Liver (tissue), 9 donors: ENCODE results near the gene LURAP1L. TPM values are rescaled to one million over a fixed set of nuclear protein-coding genes. Genes with fewer than 3 reads are reported as not detected.

Experiments used
- DNase-seq: peaks from one replicate; pipeline ENCODE4 v3.0.0-alpha.2; 2017; ENCODE audit warnings: low spot score
- H3K27ac ChIP-seq, 2 donors: one replicate each; pipeline ENCODE4 v1.7.0; 2013; ENCODE audit warnings: inconsistent platforms in 2 of 2, low read length in 2 of 2, control low read depth in 1 of 2, low read depth in 1 of 2, mild to moderate bottlenecking in 1 of 2
- H3K27me3 ChIP-seq, 4 donors: one replicate each; pipeline versions ENCODE4 v1.6.1 to v1.7.0; 2013; ENCODE audit warnings: low read length in 3 of 4, inconsistent platforms in 1 of 4, mild to moderate bottlenecking in 1 of 4, moderate library complexity in 1 of 4; ENCODE audit not compliant: control insufficient read depth in 4 of 4, insufficient read depth in 4 of 4
- H3K36me3 ChIP-seq, 4 donors: one replicate each; pipeline versions ENCODE4 v1.6.1 to v1.7.0; 2013; ENCODE audit warnings: low read length in 3 of 4, mild to moderate bottlenecking in 3 of 4, low read depth in 1 of 4, moderate library complexity in 1 of 4; ENCODE audit not compliant: control insufficient read depth in 4 of 4, insufficient read depth in 3 of 4
- H3K4me1 ChIP-seq, 4 donors: one replicate each; pipeline versions ENCODE4 v1.6.1 to v1.7.0; 2013; ENCODE audit warnings: low read length in 3 of 4, mild to moderate bottlenecking in 3 of 4, moderate library complexity in 1 of 4; ENCODE audit not compliant: control insufficient read depth in 4 of 4, insufficient read depth in 4 of 4
- H3K4me3 ChIP-seq, 3 donors: one replicate each; pipeline versions ENCODE4 v1.6.1 to v1.7.0; 2013; ENCODE audit warnings: low read length in 3 of 3, control low read depth in 1 of 3, low read depth in 1 of 3, mild to moderate bottlenecking in 1 of 3
- H3K9ac ChIP-seq, 2 donors: one replicate each; pipeline ENCODE4 v1.7.0; 2013; ENCODE audit warnings: low read length in 2 of 2, mild to moderate bottlenecking in 2 of 2, moderate library complexity in 2 of 2, control low read depth in 1 of 2, low read depth in 1 of 2
- H3K9me3 ChIP-seq, 4 donors: one replicate each; pipeline versions ENCODE4 v1.6.1 to v1.7.0; 2013; ENCODE audit warnings: low read length in 3 of 4; ENCODE audit not compliant: control insufficient read depth in 4 of 4
- ATF3 ChIP-seq: IDR thresholded peaks from 2 replicates; pipeline ENCODE4 v1.6.1; 2016; ENCODE audit warnings: antibody characterized with exemption
- CTCF ChIP-seq: fragments of 150-350 bp; IDR thresholded peaks from 2 replicates; pipeline ENCODE4 v1.5.1; 2017; ENCODE audit warnings: improper control_type of control experiment, low read depth, low read length; ENCODE audit not compliant: missing input control
- EGR1 ChIP-seq, 2 donors: IDR thresholded peaks; 2 replicates each; pipeline ENCODE4 v1.6.1; 2016 to 2018; ENCODE audit warnings: antibody characterized with exemption in 2 of 2, low read depth in 2 of 2
- FOXA1 ChIP-seq: IDR thresholded peaks from 2 replicates; pipeline ENCODE4 v1.6.1; 2016; ENCODE audit warnings: antibody characterized with exemption
- FOXA2 ChIP-seq: IDR thresholded peaks from 2 replicates; pipeline ENCODE4 v1.6.1; 2016; ENCODE audit warnings: antibody characterized with exemption
- GABPA ChIP-seq, 2 donors: IDR thresholded peaks in 1 of 2; conservative IDR thresholded peaks in 1 of 2; 2 replicates each; pipeline ENCODE4 v1.6.1; 2016; ENCODE audit warnings: antibody characterized with exemption in 2 of 2, mild to moderate bottlenecking in 1 of 2, moderate library complexity in 1 of 2
- HNF4A ChIP-seq, 2 donors: conservative IDR thresholded peaks; 2 replicates each; pipeline ENCODE4 v1.6.1; 2016; ENCODE audit warnings: antibody characterized with exemption in 2 of 2, mild to moderate bottlenecking in 2 of 2
- HNF4G ChIP-seq: IDR thresholded peaks from 2 replicates; pipeline ENCODE4 v1.6.1; 2016; ENCODE audit warnings: antibody characterized with exemption
- JUND ChIP-seq, 2 donors: IDR thresholded peaks; 2 replicates each; pipeline ENCODE4 v1.6.1; 2016; ENCODE audit warnings: antibody characterized with exemption in 2 of 2
- MAX ChIP-seq: IDR thresholded peaks from 2 replicates; pipeline ENCODE4 v1.6.1; 2016; ENCODE audit warnings: antibody characterized with exemption
- NR2F2 ChIP-seq: IDR thresholded peaks from 2 replicates; pipeline ENCODE4 v1.6.1; 2016; ENCODE audit warnings: antibody characterized with exemption
- RAD21 ChIP-seq, 2 donors: IDR thresholded peaks; 2 replicates each; pipeline ENCODE4 v1.6.1; 2016; ENCODE audit warnings: antibody characterized with exemption in 2 of 2, mild to moderate bottlenecking in 2 of 2
- REST ChIP-seq: IDR thresholded peaks from 2 replicates; pipeline ENCODE4 v1.6.1; 2016; ENCODE audit warnings: antibody characterized with exemption, mild to moderate bottlenecking
- RXRA ChIP-seq, 2 donors: IDR thresholded peaks; 2 replicates each; pipeline ENCODE4 v1.6.1; 2017 to 2018; ENCODE audit warnings: antibody characterized with exemption in 2 of 2, mild to moderate bottlenecking in 1 of 2
- SP1 ChIP-seq: IDR thresholded peaks from 2 replicates; pipeline ENCODE4 v1.6.1; 2018; ENCODE audit warnings: antibody characterized with exemption, mild to moderate bottlenecking
- TAF1 ChIP-seq: conservative IDR thresholded peaks from 2 replicates; pipeline ENCODE4 v1.6.1; 2016; ENCODE audit warnings: antibody characterized with exemption, mild to moderate bottlenecking
- YY1 ChIP-seq: IDR thresholded peaks from 2 replicates; pipeline ENCODE4 v1.6.1; 2016; ENCODE audit warnings: antibody characterized with exemption, mild to moderate bottlenecking
- ZBTB33 ChIP-seq: IDR thresholded peaks from 2 replicates; pipeline ENCODE4 v1.6.1; 2016; ENCODE audit warnings: antibody characterized with exemption
- WGBS: extraction: QIAGEN DNeasy Blood & Tissue Kit; methylation state at CpG from one replicate; pipeline ENCODE4 v1.1.7; 2013; 5-methylcytosine and 5-hydroxymethylcytosine counted together
- polyA plus RNA-seq, 2 donors: library from polyadenylated mRNA; stranded (reverse) in 1 of 2; unstranded in 1 of 2; fragments of 200-250 nt in 1 of 2; fragments of >200 nt in 1 of 2; fragmentation: Nextera tagmentation in 1 of 2; extraction: Ambion mirVana in 1 of 2; gene quantifications; one replicate each; pipeline versions ENCODE4 v1.2.1 to v1.2.3, GENCODE V29; 2013 to 2015
- total RNA-seq, 2 donors: library from RNA; depleted of rRNA; stranded (reverse); fragments of >200 nt; gene quantifications; one replicate each; pipeline ENCODE4 v1.2.3, GENCODE V29; 2014
- donor health status: healthy.
- donor health status: healthy.
- donor health status: healthy.
- donor health status: healthy.
- donor health status: healthy.

Gene LURAP1L
- total and polyA plus RNA-seq, 4 donors = 4.2 to 18.6 (median 8.9) TPM

GRCh38 chr9:12760758-12761157 lies 14.1 kb upstream of the LURAP1L start:
- Histone ChIP-seq H3K9me3 (no peaks in the 10 kb centered on the region), H3K36me3 (no peaks in the 10 kb centered on the region), H3K4me1 (no peaks in the 10 kb centered on the region), H3K27me3 (no peaks in the 10 kb centered on the region), H3K4me3 (no peak overlapping the region), H3K9ac (no peak overlapping the region), H3K27ac (no peak overlapping the region)
- no peak for TF ChIP-seq REST
- TF ChIP-seq CTCF = no peak
- no peak for TF ChIP-seq HNF4G
- no peak for TF ChIP-seq TAF1
- TF ChIP-seq NR2F2 = no peak
- TF ChIP-seq ZBTB33 = no peak
- no peak for TF ChIP-seq EGR1 (IDR thresholded peaks at IDR 0.05; ENCODE audit: low read depth in 2 of 2)
- no peak for TF ChIP-seq RXRA (IDR thresholded peaks at IDR 0.05)
- no peak for TF ChIP-seq ATF3
- no peak for TF ChIP-seq FOXA2
- TF ChIP-seq MAX = no peak
- TF ChIP-seq RAD21 (IDR thresholded peaks at IDR 0.05) = no peak
- TF ChIP-seq SP1 = no peak
- TF ChIP-seq YY1 = no peak
- no peak for TF ChIP-seq HNF4A (conservative IDR thresholded peaks at IDR 0.05)
- no peak for TF ChIP-seq GABPA (IDR thresholded peaks at IDR 0.05 in 1 of 2, conservative IDR thresholded peaks at IDR 0.05 in 1 of 2)
- TF ChIP-seq JUND (IDR thresholded peaks at IDR 0.05) = no peak
- TF ChIP-seq FOXA1 = no peak
- DNase-seq = no peak
- WGBS = 68% methylated on average over 2 of the region's 2 CpGs
